Head of caudate nucleus (tissue), 42 donors: Measurements from ENCODE around the gene CNTNAP2.

Experiments used
- DNase-seq, 42 donors: peaks; one replicate each; pipeline versions ENCODE4 v3.0.0 to v3.0.0-alpha.2; 2020 to 2021; ENCODE audit warnings: mixed read lengths in 7 of 42
- intact Hi-C: fragments of 100-400 bp; cut with DNase I; formaldehyde crosslinking; loops from one replicate; pipeline ENCODE4 v1.15.0; 2022

Gene CNTNAP2

GRCh38 chr7:146397141-146397540 lies 280.5 kb downstream of the CNTNAP2 start:
- intact Hi-C loops: no loop called here
- no peak for DNase-seq

GRCh38 chr7:146401939-146402338 lies 285.3 kb downstream of the CNTNAP2 start:
- intact Hi-C loops: no loop called here

GRCh38 chr7:146405737-146406136 lies 289.1 kb downstream of the CNTNAP2 start:
- intact Hi-C loops: no loop called here
- DNase-seq: no peak

More at GRCh38 chr7:146401939-146402338, 285.3 kb downstream of the CNTNAP2 start:
- no peak for DNase-seq

- DNase-seq: no peak
- intact Hi-C loops: no loop called here
Observed at GRCh38 chr7:146411975-146412374, 295.4 kb downstream of the CNTNAP2 start.

- intact Hi-C loops: no loop called here
Observed at GRCh38 chr7:146412781-146413180, 296.2 kb downstream of the CNTNAP2 start.

GRCh38 chr7:146414373-146414772 lies 297.8 kb downstream of the CNTNAP2 start:
- no peak for DNase-seq
- intact Hi-C loops: no loop called here

More at GRCh38 chr7:146412781-146413180, 296.2 kb downstream of the CNTNAP2 start:
- no peak for DNase-seq

- intact Hi-C loops: no loop called here
- DNase-seq: no peak
Observed at GRCh38 chr7:146414937-146415336, 298.3 kb downstream of the CNTNAP2 start.

GRCh38 chr7:146417176-146417575 lies 300.6 kb downstream of the CNTNAP2 start:
- intact Hi-C loops: no loop called here
- DNase-seq: no peak

- DNase-seq: no peak
- intact Hi-C loops: no loop called here
Observed at GRCh38 chr7:146423446-146423845, 306.8 kb downstream of the CNTNAP2 start.

- intact Hi-C loops: no loop called here
Observed at GRCh38 chr7:146424084-146424483, 307.5 kb downstream of the CNTNAP2 start.

GRCh38 chr7:146433501-146433900 lies 316.9 kb downstream of the CNTNAP2 start:
- no peak for DNase-seq
- intact Hi-C loops: no loop called here

More at GRCh38 chr7:146424084-146424483, 307.5 kb downstream of the CNTNAP2 start:
- DNase-seq: no peak

- DNase-seq: no peak
- intact Hi-C loops: no loop called here
Observed at GRCh38 chr7:146443102-146443501, 326.5 kb downstream of the CNTNAP2 start.

GRCh38 chr7:146449625-146450024 lies 333.0 kb downstream of the CNTNAP2 start:
- intact Hi-C loops: no loop called here

GRCh38 chr7:146455091-146455655 lies 338.6 kb downstream of the CNTNAP2 start:
- intact Hi-C loops: no loop called here
- no peak for DNase-seq

More at GRCh38 chr7:146449625-146450024, 333.0 kb downstream of the CNTNAP2 start:
- no peak for DNase-seq

GRCh38 chr7:146479040-146479439 lies 362.4 kb downstream of the CNTNAP2 start:
- intact Hi-C loops: no loop called here
- DNase-seq: peak in 11 of 42 donors; percentile 5 to 74 (median 37)

- intact Hi-C loops: no loop called here
- no peak for DNase-seq
Observed at GRCh38 chr7:146486519-146486918, 369.9 kb downstream of the CNTNAP2 start.

- DNase-seq: no peak
- intact Hi-C loops: no loop called here
Observed at GRCh38 chr7:146492017-146492416, 375.4 kb downstream of the CNTNAP2 start.

- no peak for DNase-seq
- intact Hi-C loops: no loop called here
Observed at GRCh38 chr7:146494952-146495596, 378.5 kb downstream of the CNTNAP2 start.

- DNase-seq: no peak
- intact Hi-C loops: no loop called here
Observed at GRCh38 chr7:146496657-146497056, 380.1 kb downstream of the CNTNAP2 start.

GRCh38 chr7:146499970-146500369 lies 383.4 kb downstream of the CNTNAP2 start:
- intact Hi-C loops: no loop called here
- DNase-seq: no peak

- DNase-seq: no peak
Observed at GRCh38 chr7:146503844-146504243, 387.2 kb downstream of the CNTNAP2 start.

More at GRCh38 chr7:146503844-146504243, 387.2 kb downstream of the CNTNAP2 start:
- intact Hi-C loops: no loop called here
